Right lobe of liver (tissue), 6 donors: ENCODE results near the gene ABCF2. TPM values are rescaled to one million over a fixed set of nuclear protein-coding genes. Genes with fewer than 3 reads are reported as not detected.
A peak's percentile ranks its signal among the peaks of the same experiment; 100 is the strongest.

Experiments
- ATAC-seq, 4 donors: fragments of 200-7000 bp; cut with Tn5 transposase; one replicate each; pipeline ENCODE4 v1.9.1; 2020; ENCODE audit warnings: mild to moderate bottlenecking in 4 of 4, moderate library complexity in 4 of 4
- DNase-seq, 3 donors: peaks; one replicate each; pipeline ENCODE4 v3.0.0-alpha.2; 2020
- H3K27ac ChIP-seq, 3 donors: fragments of 200-600 bp; one replicate each; pipeline ENCODE4 v1.8.0; 2022
- H3K27me3 ChIP-seq, 2 donors: fragments of 200-600 bp; one replicate each; pipeline ENCODE4 v1.8.0; 2022
- H3K36me3 ChIP-seq, 4 donors: fragments of 200-600 bp; sonication (generic) in 1 of 4; one replicate each; pipeline versions ENCODE4 v1.5.1 to v1.8.0; 2017 to 2022; ENCODE audit warnings: control low read depth in 1 of 4
- H3K4me1 ChIP-seq, 4 donors: fragments of 200-600 bp; sonication (generic) in 1 of 4; one replicate each; pipeline versions ENCODE4 v1.5.1 to v1.8.0; 2017 to 2022; ENCODE audit warnings: control low read depth in 1 of 4
- H3K4me3 ChIP-seq, 3 donors: fragments of 200-600 bp; one replicate each; pipeline ENCODE4 v1.8.0; 2022
- H3K9me3 ChIP-seq, 4 donors: fragments of 200-600 bp; sonication (generic) in 1 of 4; one replicate each; pipeline versions ENCODE4 v1.5.1 to v1.8.0; 2017 to 2022; ENCODE audit warnings: control low read depth in 1 of 4
- POLR2A ChIP-seq: fragments of 450-650 bp; IDR thresholded peaks from one replicate; pipeline ENCODE4 v1.6.1; 2017; ENCODE audit warnings: antibody characterized with exemption, mild to moderate bottlenecking
- WGBS: methylation state at CpG from one replicate; pipeline ENCODE4 v1.1.6; 2018; ENCODE audit warnings: low coverage, low lambda C conversion rate; ENCODE audit not compliant: insufficient coverage; ENCODE audit errors: missing lambda C conversion rate; 5-methylcytosine and 5-hydroxymethylcytosine counted together
- intact Hi-C, 2 donors: fragments of 100-400 bp; cut with DNase I; formaldehyde crosslinking; loops; one replicate each; pipeline versions ENCODE4 v1.11.2 to v1.14.1; 2022
- total RNA-seq, 6 experiments: library from RNA; depleted of rRNA in 2 of 6; stranded (reverse); fragments of >200 nt in 2 of 6; fragmentation: NEBNext Ultra II Directional in 3 of 6; extraction: Animal tissue kit (Norgen Biotek cat#: 25700) in 3 of 6; gene quantifications; one replicate each; pipeline versions ENCODE4 v1.1.0 to v1.2.4, GENCODE V29; 2016 to 2023
- TF ChIP-seq, protein P1 (sequence below), 4 donors: fragments of 200-600 bp in 3 of 4; fragments of 450-650 bp in 1 of 4; IDR thresholded peaks; one replicate each; pipeline versions ENCODE4 v1.5.1 to v1.8.0; 2016 to 2022; ENCODE audit warnings: antibody characterized with exemption in 4 of 4, mild to moderate bottlenecking in 2 of 4
- donor health status: DM: no; HTN: yes; CAD: no.
- donor health status: DM: no; HTN: no; CAD: no.
- donor health status: DM: no; HTN: no; CAD: no.
- donor health status: DM: no; HTN: yes; CAD: no.
- donor health status: DM: no; HTN: yes; CAD: no.

The ABCF2 gene
- total RNA-seq, 6 experiments from 2014 or later: 7.3 to 22.3 (median 11.4) TPM

DNA sequence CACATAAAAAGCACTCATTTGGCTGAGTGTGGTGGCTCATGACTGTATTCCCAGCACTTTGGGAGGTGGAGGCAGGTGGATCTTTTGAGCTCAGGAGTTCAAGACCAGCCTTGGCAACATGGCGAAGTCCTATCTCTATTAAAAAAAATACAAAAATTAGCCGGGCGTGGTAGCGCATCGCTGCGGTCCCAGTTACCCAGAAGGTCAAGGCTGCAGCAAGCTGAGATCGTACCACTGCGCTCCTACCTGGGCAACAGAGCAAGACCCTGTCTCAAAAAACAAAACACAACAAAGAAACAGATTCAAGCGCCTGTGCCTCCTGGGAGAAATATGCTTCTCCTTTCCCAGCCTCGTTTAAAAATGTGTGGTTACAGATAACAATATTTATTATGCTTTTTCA, 2.2 kb upstream of the ABCF2 start:
- WGBS: 66% methylated on average over 3 of the region's 10 CpGs
- Histone ChIP-seq H3K9me3 (no peaks in the 10 kb centered on the region), H3K27me3 (no peaks in the 10 kb centered on the region), H3K36me3 (peaks cover 0 to 8% (median 2%) of the 10 kb centered on the region in 4 donors), H3K4me3 (no peak overlapping the region), H3K27ac (no peak overlapping the region), H3K4me1 (peaks cover 0 to 30% (median 13%) of the 10 kb centered on the region in 4 donors)
- DNase-seq (no peak), ATAC-seq (no peak)
- TF ChIP-seq, protein P1, sequence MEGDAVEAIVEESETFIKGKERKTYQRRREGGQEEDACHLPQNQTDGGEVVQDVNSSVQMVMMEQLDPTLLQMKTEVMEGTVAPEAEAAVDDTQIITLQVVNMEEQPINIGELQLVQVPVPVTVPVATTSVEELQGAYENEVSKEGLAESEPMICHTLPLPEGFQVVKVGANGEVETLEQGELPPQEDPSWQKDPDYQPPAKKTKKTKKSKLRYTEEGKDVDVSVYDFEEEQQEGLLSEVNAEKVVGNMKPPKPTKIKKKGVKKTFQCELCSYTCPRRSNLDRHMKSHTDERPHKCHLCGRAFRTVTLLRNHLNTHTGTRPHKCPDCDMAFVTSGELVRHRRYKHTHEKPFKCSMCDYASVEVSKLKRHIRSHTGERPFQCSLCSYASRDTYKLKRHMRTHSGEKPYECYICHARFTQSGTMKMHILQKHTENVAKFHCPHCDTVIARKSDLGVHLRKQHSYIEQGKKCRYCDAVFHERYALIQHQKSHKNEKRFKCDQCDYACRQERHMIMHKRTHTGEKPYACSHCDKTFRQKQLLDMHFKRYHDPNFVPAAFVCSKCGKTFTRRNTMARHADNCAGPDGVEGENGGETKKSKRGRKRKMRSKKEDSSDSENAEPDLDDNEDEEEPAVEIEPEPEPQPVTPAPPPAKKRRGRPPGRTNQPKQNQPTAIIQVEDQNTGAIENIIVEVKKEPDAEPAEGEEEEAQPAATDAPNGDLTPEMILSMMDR (IDR thresholded peaks at IDR 0.05): no peak
- no peak for TF ChIP-seq POLR2A
- intact Hi-C loops: no loop called here

DNA sequence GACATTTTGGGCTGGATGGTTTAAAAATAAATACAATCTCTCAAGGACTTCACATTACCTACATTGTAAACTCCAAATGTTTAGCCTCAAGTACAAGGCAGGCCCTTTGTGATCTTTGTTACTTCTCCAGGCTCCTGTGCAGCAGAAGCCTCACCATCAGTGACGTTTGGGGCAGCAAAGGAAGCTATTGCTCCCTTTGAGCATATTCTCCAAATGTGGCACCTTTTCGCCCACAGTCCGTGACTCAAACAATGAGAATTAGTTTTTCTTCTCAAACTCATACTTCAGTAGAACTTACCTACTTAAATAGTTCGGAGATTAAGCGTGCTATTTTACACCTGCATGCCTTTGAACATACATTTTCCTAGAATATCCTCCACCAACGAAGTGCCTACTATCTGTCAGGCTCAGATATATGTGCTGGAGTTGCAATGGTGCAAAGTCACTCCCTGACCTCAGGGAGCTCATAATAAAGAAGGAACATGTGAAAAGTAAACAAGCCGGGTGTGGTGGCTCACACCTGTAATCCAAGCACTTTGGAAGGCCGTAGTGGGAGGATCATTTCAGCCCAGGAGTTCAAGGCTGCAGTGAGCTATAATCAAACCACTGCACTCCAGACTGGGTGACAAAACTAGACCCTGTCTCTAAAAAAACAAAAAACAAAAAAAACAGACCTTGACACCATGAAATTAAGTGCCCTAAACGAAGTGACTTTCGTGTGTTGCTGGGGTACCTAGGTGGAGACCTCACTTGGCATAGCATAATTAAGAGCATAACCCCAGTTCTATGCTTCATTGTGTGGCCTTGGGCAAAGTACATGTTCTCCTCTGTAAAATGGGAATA, 1.2 kb upstream of the ABCF2 start:
- WGBS: 72% methylated on average over 10 of the region's 10 CpGs
- H3K27me3 ChIP-seq: no peaks in the 10 kb centered on the region
- peak in 1 of 3 donors; percentile 4 for DNase-seq
- no peaks in the 10 kb centered on the region for H3K9me3 ChIP-seq
- TF ChIP-seq, protein P1 (IDR thresholded peaks at IDR 0.05): no peak
- TF ChIP-seq POLR2A: no peak
- H3K27ac ChIP-seq: peak overlapping the region in 2 of 3 donors; percentile 45 to 59
- H3K4me3 ChIP-seq: peak overlapping the region; percentile 80 to 95 (median 87)
- intact Hi-C loops: no loop called here
- H3K4me1 ChIP-seq: peaks cover 0 to 23% (median 9%) of the 10 kb centered on the region in 4 donors
- no peak for ATAC-seq
- H3K36me3 ChIP-seq: peaks cover 0 to 17% (median 7%) of the 10 kb centered on the region in 4 donors

DNA sequence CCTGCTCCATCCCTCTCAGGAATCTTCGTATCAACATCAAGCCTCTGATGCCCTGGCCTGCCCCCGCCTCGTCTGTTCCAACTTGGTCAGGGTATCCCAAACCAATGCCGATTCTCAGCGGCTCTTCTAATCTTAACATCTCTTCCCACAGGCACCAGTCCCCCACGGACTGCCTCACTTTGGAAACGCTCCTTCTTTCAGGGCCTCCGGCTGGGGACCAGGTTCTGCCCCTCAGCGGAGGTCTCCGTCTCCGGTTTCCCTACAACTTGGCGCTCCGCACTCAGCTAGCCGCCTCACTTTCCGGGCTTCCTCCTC, 488 bp downstream of the ABCF2 start:
- Histone ChIP-seq H3K4me3 (peak overlapping the region; percentile 80 to 95 (median 87)), H3K4me1 (peaks cover 0 to 16% (median 5%) of the 10 kb centered on the region in 4 donors), H3K27ac (peak overlapping the region in 2 of 3 donors; percentile 47 to 54), H3K9me3 (no peaks in the 10 kb centered on the region), H3K36me3 (peaks cover 0 to 34% (median 10%) of the 10 kb centered on the region in 4 donors), H3K27me3 (no peaks in the 10 kb centered on the region)
- no peak for TF ChIP-seq POLR2A
- TF ChIP-seq, protein P1 (IDR thresholded peaks at IDR 0.05): no peak
- intact Hi-C loops: no loop called here
- no peak for DNase-seq
- peak; percentile 0 to 7 (median 5) for ATAC-seq
- 3% methylated on average over 14 of the region's 15 CpGs for WGBS

DNA sequence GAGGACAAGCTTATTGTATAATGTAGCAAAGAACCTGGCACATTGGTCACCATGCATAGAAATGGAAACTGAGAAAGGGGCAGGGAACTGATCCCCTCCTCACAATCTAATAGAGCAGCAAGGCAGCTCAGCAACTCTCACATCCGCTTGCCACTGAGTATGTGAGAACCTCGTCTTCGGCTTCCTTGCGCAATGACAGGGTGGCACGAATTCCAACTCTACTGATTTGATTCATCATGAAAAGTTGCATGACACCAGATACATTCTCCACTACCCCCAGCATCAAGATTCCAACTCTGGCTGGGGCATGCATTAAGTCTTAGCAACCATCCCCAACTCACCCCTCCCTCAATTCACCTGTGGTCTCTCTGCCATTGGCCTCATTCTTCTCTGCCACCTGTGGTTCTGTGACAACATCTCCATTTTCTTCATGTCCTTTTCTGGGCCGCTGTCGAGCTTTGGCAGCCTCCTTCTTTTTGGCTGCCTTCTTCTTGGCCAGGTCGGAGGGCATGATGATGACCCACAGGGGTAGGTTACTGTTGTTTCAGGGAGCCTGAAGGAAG, 976 bp downstream of the ABCF2 start:
- H3K27me3 ChIP-seq: no peaks in the 10 kb centered on the region
- no peak overlapping the region for H3K27ac ChIP-seq
- peak overlapping the region; percentile 80 to 95 (median 87) for H3K4me3 ChIP-seq
- 17% methylated on average over 4 of the region's 8 CpGs for WGBS
- DNase-seq (no peak), ATAC-seq (no peak)
- TF ChIP-seq, protein P1 (IDR thresholded peaks at IDR 0.05): no peak
- no peak for TF ChIP-seq POLR2A
- H3K4me1 ChIP-seq: peaks cover 0 to 14% (median 5%) of the 10 kb centered on the region in 4 donors
- intact Hi-C loops: no loop called here
- H3K36me3 ChIP-seq: peaks cover 0 to 39% (median 11%) of the 10 kb centered on the region in 4 donors
- no peaks in the 10 kb centered on the region for H3K9me3 ChIP-seq
